GM18520 (cell line): ENCODE data around the gene FBXO39.
"Not testable (repeated sequence)": the region's sequence is repeated elsewhere in the genome, so short reads cannot be mapped to it uniquely, and the experiment has no call there.

ENCODE experiments used
- ATAC-seq: cut with Tn5 transposase; IDR thresholded peaks from one replicate; pipeline ENCODE4 v1.9.1; 2021; ENCODE audit not compliant: unreplicated experiment

FBXO39 gene

GRCh38 chr17:6789146-6789545 lies 13.1 kb downstream of the FBXO39 start:
- no peak for ATAC-seq

GRCh38 chr17:6793748-6794493 lies 17.9 kb downstream of the FBXO39 start:
- ATAC-seq: no peak

- no peak for ATAC-seq
Observed at GRCh38 chr17:6796017-6796886, 20.2 kb downstream of the FBXO39 start.

- ATAC-seq: no peak
Observed at GRCh38 chr17:6796887-6797490, 21.0 kb downstream of the FBXO39 start.

- ATAC-seq: no peak
Observed at GRCh38 chr17:6797718-6798351, 21.8 kb downstream of the FBXO39 start.

GRCh38 chr17:6799738-6800137 lies 23.7 kb downstream of the FBXO39 start:
- ATAC-seq: no peak

GRCh38 chr17:6800422-6801027 lies 24.5 kb downstream of the FBXO39 start:
- ATAC-seq: no peak

- no peak for ATAC-seq
Observed at GRCh38 chr17:6811510-6811909, 35.5 kb downstream of the FBXO39 start.

- ATAC-seq: no peak
Observed at GRCh38 chr17:6812295-6812694, 36.3 kb downstream of the FBXO39 start.

GRCh38 chr17:6815775-6816174 lies 39.8 kb downstream of the FBXO39 start:
- no peak for ATAC-seq

GRCh38 chr17:6816368-6816767 lies 40.4 kb downstream of the FBXO39 start:
- not testable (repeated sequence) for ATAC-seq

GRCh38 chr17:6818938-6819337 lies 42.9 kb downstream of the FBXO39 start:
- no peak for ATAC-seq

- no peak for ATAC-seq
Observed at GRCh38 chr17:6823011-6823442, 47.0 kb downstream of the FBXO39 start.

- no peak for ATAC-seq
Observed at GRCh38 chr17:6830383-6830986, 54.5 kb downstream of the FBXO39 start.

GRCh38 chr17:6831661-6832263 lies 55.7 kb downstream of the FBXO39 start, which contains the start of gene TEKT1:
Gene TEKT1, minus strand, starts transcription at chr17:6831729. Its CDS starts 1,353 bp downstream, at chr17:6830376.
- ATAC-seq: no peak
